OCI-LY3 (cell line): ENCODE data around the gene MAB21L3.

Source experiments
- EZH2phosphoT487 ChIP-seq: fragments of 200-600 bp; shearing (Covaris generic); IDR thresholded peaks from 2 replicates; pipeline ENCODE4 v1.6.1; 2018; ENCODE audit warnings: antibody characterized with exemption, mixed run types, low read depth
- TF ChIP-seq, protein P1 (sequence below): fragments of 200-600, 300-600 bp; sonication (generic); IDR thresholded peaks from 2 replicates; pipeline ENCODE4 v1.5.1; 2014; ENCODE audit warnings: antibody characterized with exemption, low read length, low read depth

DNA sequence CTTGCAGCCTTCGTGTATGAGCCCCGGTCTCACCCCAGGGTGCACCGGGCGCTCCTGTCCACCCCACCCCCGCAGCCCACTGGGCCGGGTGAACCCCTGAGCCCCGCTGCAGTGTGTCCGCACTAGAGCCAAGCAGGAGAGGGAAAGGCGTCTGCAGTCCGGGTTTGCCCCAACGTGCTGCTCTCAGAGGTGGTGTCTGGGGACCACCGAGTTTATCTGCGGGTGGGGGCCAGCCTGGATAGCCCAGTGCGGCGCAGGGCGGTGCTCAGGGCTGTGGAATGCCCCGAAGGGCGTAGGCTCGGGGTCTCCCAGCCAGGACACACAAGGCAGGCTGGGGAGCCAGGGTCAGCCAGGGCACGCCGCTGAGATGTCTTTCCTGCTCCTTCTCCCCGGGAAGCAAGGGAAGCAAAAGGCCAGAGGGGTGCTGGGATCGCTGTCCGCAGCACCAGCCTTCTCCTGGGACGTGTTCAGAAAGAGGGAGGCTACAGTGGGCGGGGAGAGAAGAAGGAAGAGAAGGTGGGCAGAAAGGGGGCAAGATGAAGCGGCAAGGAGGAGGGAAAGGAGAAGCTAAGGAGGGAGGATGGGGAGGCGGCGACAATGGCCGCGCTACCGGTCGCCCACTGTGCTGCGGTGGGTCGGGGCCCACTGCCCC, 56.6 kb downstream of the MAB21L3 start:
- TF ChIP-seq, protein P1, sequence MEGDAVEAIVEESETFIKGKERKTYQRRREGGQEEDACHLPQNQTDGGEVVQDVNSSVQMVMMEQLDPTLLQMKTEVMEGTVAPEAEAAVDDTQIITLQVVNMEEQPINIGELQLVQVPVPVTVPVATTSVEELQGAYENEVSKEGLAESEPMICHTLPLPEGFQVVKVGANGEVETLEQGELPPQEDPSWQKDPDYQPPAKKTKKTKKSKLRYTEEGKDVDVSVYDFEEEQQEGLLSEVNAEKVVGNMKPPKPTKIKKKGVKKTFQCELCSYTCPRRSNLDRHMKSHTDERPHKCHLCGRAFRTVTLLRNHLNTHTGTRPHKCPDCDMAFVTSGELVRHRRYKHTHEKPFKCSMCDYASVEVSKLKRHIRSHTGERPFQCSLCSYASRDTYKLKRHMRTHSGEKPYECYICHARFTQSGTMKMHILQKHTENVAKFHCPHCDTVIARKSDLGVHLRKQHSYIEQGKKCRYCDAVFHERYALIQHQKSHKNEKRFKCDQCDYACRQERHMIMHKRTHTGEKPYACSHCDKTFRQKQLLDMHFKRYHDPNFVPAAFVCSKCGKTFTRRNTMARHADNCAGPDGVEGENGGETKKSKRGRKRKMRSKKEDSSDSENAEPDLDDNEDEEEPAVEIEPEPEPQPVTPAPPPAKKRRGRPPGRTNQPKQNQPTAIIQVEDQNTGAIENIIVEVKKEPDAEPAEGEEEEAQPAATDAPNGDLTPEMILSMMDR, result no peak
- TF ChIP-seq EZH2phosphoT487, result no peak
